GM12873 (cell line): ENCODE measurements around the gene HAUS1.

ENCODE experiments used
- CTCF ChIP-seq: IDR thresholded peaks from 2 replicates; pipeline ENCODE4 v1.5.1; 2012; ENCODE audit warnings: low read depth, mild to moderate bottlenecking, moderate library complexity, low read length, control low read depth; ENCODE audit not compliant: insufficient read depth; ENCODE audit errors: missing control alignments

HAUS1 gene

GRCh38 chr18:46062781-46063180 is 41.4 kb upstream of the HAUS1 start:
- no peak for TF ChIP-seq CTCF

- no peak for TF ChIP-seq CTCF
These were observed 36.7 kb upstream of the HAUS1 start for GRCh38 chr18:46067438-46068007.

- TF ChIP-seq CTCF: no peak
These were observed 35.4 kb upstream of the HAUS1 start for GRCh38 chr18:46068763-46069162.

- TF ChIP-seq CTCF: no peak
These were observed 34.7 kb upstream of the HAUS1 start for GRCh38 chr18:46069524-46069923.

- no peak for TF ChIP-seq CTCF
These were observed 34.0 kb upstream of the HAUS1 start for GRCh38 chr18:46070232-46070631.

- no peak for TF ChIP-seq CTCF
These were observed 33.2 kb upstream of the HAUS1 start for GRCh38 chr18:46070815-46071652.

- TF ChIP-seq CTCF: no peak
These were observed 32.4 kb upstream of the HAUS1 start, which contains the start of gene PSTPIP2 for GRCh38 chr18:46071653-46072375. Gene PSTPIP2 (minus strand): TSS chr18:46072260. CDS start chr18:46072188, 72 bp downstream.
